Left colon (tissue), 2 donors: ENCODE measurements around the gene FUT7. TPM values are rescaled to one million over a fixed set of nuclear protein-coding genes. Genes with fewer than 3 reads are reported as not detected.

Source experiments
- ATAC-seq: fragments of 200-7000 bp; cut with Tn5 transposase; one replicate; pipeline ENCODE4 v1.9.1; 2020; ENCODE audit warnings: mild to moderate bottlenecking, moderate library complexity
- DNase-seq, 2 donors: peaks; one replicate each; pipeline ENCODE4 v3.0.0-alpha.2; 2020
- intact Hi-C, 2 donors: fragments of 100-400 bp; cut with DNase I in 1 of 2; cut with micrococcal nuclease in 1 of 2; formaldehyde crosslinking; loops; one replicate each; pipeline versions ENCODE4 v1.11.2 to v1.14.0; 2022; cut with DNase I, micrococcal nuclease
- total RNA-seq, 2 donors: library from RNA; stranded (reverse); fragmentation: NEBNext Ultra II Directional; extraction: Animal tissue kit (Norgen Biotek cat#: 25700); gene quantifications; one replicate each; pipeline ENCODE4 v1.2.1, GENCODE V29; 2021
- donor health status: DM: no; HTN: no; CAD: no.
- donor health status: DM: yes; HTN: yes; CAD: no.

The FUT7 gene
- total RNA-seq, 2 donors from 2014 or later = not detected

GRCh38 chr9:136981588-136982231 lies 50.2 kb downstream of the FUT7 start:
- DNase-seq (no peak), ATAC-seq (no peak)
- intact Hi-C loops = no loop called here

GRCh38 chr9:136980669-136981478 lies 51.0 kb downstream of the FUT7 start:
- DNase-seq (no peak), ATAC-seq (no peak)
- intact Hi-C loops = no loop called here

Other genes with a start within 250 kb of the FUT7 start
- gene TMEM141, start 240.7 kb downstream of the FUT7 start, total RNA-seq = 100 to 1,000 TPM; 239 to 377 TPM
- gene CCDC183, start 235.8 kb downstream of the FUT7 start, total RNA-seq = 10 to 100 TPM; 20.6 to 35.1 TPM
- gene RABL6, start 224.1 kb downstream of the FUT7 start, total RNA-seq = 100 to 1,000 TPM; 120 to 132 TPM
- gene AJM1, start 189.6 kb downstream of the FUT7 start, total RNA-seq = 10 to 100 TPM; 10.4 to 11.1 TPM
- 100 to 1,000 TPM; 109 to 154 TPM for gene PHPT1, start 182.7 kb downstream of the FUT7 start, total RNA-seq
- gene MAMDC4, start 179.7 kb downstream of the FUT7 start, total RNA-seq = 10 to 100 TPM; 19.1 to 20.1 TPM
- gene EDF1, start 165.8 kb downstream of the FUT7 start, total RNA-seq = 100 to 1,000 TPM; 434 to 466 TPM
- 10 to 100 TPM; 23.7 to 25.3 TPM for gene TRAF2, start 145.6 kb downstream of the FUT7 start, total RNA-seq
- gene FBXW5, start 87.3 kb downstream of the FUT7 start, total RNA-seq = 100 to 1,000 TPM; 167 to 195 TPM
- 1 to 10 TPM; 3.9 to 8.3 TPM for gene C8G, start 86.8 kb downstream of the FUT7 start, total RNA-seq
- 10 to 100 TPM in 1 of 2 donors, 1 to 10 TPM in 1; 8.5 to 10.2 TPM for gene LCN12, start 79.8 kb downstream of the FUT7 start, total RNA-seq
- gene PTGDS, start 54.6 kb downstream of the FUT7 start, total RNA-seq = 10 to 100 TPM in 1 of 2 donors, 1 to 10 TPM in 1; 8.7 to 36.9 TPM
- under 1 TPM in 1 of 2 donors, not detected in 1; 0.06 TPM for gene LCNL1, start 49.1 kb downstream of the FUT7 start, total RNA-seq
- 10 to 100 TPM; 33.3 to 41.2 TPM for gene PAXX, start 39.7 kb downstream of the FUT7 start, total RNA-seq
- 1 to 10 TPM; 3.2 to 3.8 TPM for gene CLIC3, start 35.5 kb downstream of the FUT7 start, total RNA-seq
- 10 to 100 TPM; 55.5 to 56.0 TPM for gene ABCA2, start 3.9 kb downstream of the FUT7 start, total RNA-seq
- 100 to 1,000 TPM; 170 to 204 TPM for gene NPDC1, start 14.1 kb upstream of the FUT7 start, total RNA-seq
- 10 to 100 TPM; 25.0 to 26.3 TPM for gene ENTPD2, start 22.0 kb upstream of the FUT7 start, total RNA-seq
- 10 to 100 TPM; 10.3 to 16.8 TPM for gene SAPCD2, start 38.5 kb upstream of the FUT7 start, total RNA-seq
- gene UAP1L1, start 45.4 kb upstream of the FUT7 start, total RNA-seq = 10 to 100 TPM; 13.0 to 18.2 TPM
- gene MAN1B1, start 54.9 kb upstream of the FUT7 start, total RNA-seq = 10 to 100 TPM; 50.0 to 53.5 TPM
- gene DPP7, start 82.6 kb upstream of the FUT7 start, total RNA-seq = 10 to 100 TPM; 53.1 to 66.0 TPM
- gene GRIN1, start 107.1 kb upstream of the FUT7 start, total RNA-seq = under 1 TPM; 0.46 to 0.47 TPM
- gene LRRC26, start 138.0 kb upstream of the FUT7 start, total RNA-seq = 10 to 100 TPM; 70.0 to 95.7 TPM
- under 1 TPM; 0.67 to 0.70 TPM for gene TMEM210, start 140.0 kb upstream of the FUT7 start, total RNA-seq
- 10 to 100 TPM; 50.6 to 64.1 TPM for gene ANAPC2, start 156.5 kb upstream of the FUT7 start, total RNA-seq
- gene SSNA1, start 156.6 kb upstream of the FUT7 start, total RNA-seq = 10 to 100 TPM; 56.7 to 68.8 TPM
- 100 to 1,000 TPM; 134 to 154 TPM for gene TPRN, start 168.7 kb upstream of the FUT7 start, total RNA-seq
- 10 to 100 TPM; 36.2 to 40.0 TPM for gene TMEM203, start 173.6 kb upstream of the FUT7 start, total RNA-seq
- 10 to 100 TPM; 12.1 to 18.8 TPM for gene NDOR1, start 173.6 kb upstream of the FUT7 start, total RNA-seq
- 1 to 10 TPM; 5.1 to 9.7 TPM for gene RNF208, start 190.2 kb upstream of the FUT7 start, total RNA-seq
- gene CYSRT1, start 193.1 kb upstream of the FUT7 start, total RNA-seq = under 1 TPM; 0.43 to 0.47 TPM
- not detected for gene RNF224, start 195.4 kb upstream of the FUT7 start, total RNA-seq
- gene SLC34A3, start 198.8 kb upstream of the FUT7 start, total RNA-seq = not detected
- 100 to 1,000 TPM; 353 to 486 TPM for gene TUBB4B, start 209.2 kb upstream of the FUT7 start, total RNA-seq
- not detected for gene STPG3, start 219.2 kb upstream of the FUT7 start, total RNA-seq
- 10 to 100 TPM; 61.6 to 70.3 TPM for gene NELFB, start 223.2 kb upstream of the FUT7 start, total RNA-seq
- gene TOR4A, start 245.6 kb upstream of the FUT7 start, total RNA-seq = 10 to 100 TPM; 59.3 to 60.8 TPM